HUDEP-2 (cell line): Measurements from ENCODE around the gene ASXL2.

Source experiments
- DNase-seq, 76 experiments: peaks; one replicate each; lab custom pipeline; 2025; ENCODE audit not compliant: unreplicated experiment in 76 of 76; lab: John Stamatoyannopoulos, UW

Gene ASXL2

DNA sequence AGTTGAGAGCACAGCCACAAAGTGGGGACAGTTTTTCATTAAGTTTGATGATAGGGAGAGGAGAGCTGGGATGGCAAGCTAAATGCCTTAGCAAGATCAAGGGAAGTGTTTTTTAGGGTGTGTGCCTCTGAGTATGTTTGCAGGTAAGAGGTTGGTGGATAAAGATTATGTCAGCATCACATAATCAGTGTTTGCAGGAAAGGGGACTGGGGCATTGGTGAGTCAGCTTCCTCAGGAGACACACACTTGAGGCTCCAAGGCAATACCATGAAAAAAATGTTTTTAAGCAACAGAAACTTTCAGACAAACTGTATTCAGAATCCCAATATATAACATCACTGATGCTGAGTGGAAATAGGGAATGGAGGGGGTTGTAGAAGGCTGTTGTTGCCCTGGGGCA lies 179.5 kb downstream of the ASXL2 start:
- DNase-seq = no peak

DNA sequence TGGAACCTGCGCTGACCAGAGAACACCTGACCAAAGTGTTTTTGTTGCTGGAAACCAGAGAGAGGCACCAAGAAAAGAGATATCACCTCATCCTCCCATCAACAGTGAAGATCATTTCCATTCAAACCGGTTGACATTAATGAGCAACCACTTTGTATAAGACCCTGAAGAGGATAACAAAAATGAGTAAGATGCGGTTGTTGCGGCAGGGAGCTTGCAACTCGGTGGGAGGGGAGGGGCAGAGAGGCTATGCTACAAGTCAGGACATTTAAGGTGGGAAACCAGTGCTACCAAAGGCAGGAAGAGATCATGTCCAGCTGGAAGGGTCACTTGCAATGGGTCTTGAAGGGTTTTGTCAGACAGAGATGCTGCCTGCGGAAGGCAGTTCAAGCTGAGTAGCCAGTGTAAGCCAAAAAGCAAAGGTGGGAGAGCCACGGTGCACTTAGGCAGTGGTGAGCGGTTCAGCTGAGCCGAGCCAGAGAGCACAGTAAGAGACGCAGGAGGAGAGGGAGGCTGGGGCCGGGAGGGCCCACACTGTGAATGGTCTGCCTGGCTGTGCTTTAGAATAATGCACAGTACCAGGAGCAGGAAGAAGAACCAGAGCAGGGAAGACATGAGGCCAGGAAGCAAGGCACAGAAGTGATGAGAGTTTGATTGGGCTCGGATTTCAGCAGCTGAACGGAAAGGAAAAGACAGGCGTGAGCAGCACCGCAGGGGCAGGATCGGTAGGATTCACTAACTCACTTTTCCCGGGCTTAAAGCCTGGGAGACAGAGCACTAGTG lies 180.5 kb downstream of the ASXL2 start:
- DNase-seq = no peak

DNA sequence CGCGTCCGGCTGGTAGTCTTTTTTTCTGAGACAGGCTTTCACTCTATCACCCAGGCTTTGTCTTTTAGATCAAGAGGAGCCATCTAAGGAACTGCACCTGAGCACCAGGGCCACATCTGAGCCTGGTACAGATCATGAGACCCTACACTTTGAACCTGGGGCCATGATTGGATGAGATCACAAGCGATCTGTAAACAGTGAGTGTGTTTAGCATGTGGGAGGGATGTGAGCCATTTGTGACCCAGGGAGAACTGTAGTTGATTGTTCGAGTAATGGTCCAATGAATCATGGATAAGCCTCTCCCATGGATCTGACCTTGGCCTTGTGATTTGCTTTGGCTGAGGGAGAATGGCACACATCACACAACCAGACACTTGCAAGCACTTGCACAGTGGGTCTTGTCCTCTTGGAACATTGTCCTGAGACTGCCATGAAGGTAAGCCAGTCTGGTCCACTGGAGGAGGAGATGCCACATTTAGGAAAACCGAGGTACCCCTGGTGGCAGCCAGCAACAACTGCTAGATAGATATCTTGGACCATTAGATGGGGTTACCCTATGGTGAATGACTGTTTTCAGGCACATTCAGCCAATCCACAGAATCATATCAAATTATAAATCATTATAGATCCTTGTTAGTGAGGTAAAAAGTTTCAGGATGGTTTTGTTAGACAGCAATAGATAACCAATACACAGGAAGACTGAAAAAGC lies 185.4 kb downstream of the ASXL2 start:
- no peak for DNase-seq

DNA sequence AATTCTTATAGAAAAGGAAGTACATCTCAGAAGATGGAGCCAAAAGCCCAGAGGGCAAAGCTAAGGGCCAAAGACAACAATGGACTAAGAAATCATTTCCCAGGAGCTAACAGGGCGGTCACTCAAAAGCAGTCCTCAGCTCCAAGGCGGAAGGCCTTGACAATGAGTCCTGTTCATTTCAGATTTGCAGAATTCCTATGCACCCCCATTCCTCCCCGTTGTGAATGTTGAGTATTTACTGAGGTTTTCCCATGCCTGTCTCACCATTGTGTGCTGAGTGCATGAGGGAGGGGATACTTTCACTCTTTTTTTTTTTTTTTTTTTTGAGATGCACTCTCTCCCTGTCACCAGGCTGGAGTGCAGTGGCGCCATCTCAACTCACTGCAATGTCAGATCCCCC lies 186.1 kb downstream of the ASXL2 start:
- DNase-seq = no peak

DNA sequence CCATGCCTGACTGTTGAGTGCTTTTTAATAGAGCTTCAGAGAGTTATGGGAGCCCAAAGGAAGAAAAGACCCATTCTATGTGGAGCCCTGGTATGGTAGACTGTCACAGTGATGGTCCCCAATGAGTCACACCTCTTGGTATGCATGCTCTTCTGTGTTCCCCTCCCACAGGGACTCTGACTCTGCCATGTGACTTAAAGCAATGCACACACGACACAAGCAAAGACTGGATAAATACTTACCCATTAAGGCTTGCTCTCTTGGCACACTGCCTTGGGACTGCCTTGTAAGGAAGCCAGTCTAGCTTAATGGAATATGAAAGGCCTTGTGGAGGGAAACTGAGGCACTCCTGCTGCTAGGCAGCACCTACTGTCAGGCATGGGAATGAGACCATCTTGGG lies 188.2 kb downstream of the ASXL2 start:
- DNase-seq = no peak

DNA sequence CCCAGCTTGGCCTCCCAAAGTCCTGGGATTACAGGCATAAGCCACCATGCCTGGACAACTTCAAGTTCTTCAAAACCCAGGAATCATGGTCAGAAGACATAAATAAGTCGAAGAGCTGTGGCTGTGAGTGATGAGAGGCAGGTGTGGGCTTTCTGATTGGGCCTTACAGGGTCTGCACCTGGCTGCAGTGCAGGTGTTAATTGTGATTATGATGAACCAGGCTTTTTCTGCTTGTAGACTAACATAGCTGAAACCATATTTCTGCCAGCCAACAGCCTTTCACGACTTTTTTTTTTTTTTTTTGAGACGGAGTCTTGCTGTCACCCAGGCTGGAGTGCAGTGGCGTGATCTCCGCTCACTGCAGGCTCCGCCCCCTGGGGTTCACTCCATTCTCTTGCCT lies 190.1 kb downstream of the ASXL2 start:
- no peak for DNase-seq

DNA sequence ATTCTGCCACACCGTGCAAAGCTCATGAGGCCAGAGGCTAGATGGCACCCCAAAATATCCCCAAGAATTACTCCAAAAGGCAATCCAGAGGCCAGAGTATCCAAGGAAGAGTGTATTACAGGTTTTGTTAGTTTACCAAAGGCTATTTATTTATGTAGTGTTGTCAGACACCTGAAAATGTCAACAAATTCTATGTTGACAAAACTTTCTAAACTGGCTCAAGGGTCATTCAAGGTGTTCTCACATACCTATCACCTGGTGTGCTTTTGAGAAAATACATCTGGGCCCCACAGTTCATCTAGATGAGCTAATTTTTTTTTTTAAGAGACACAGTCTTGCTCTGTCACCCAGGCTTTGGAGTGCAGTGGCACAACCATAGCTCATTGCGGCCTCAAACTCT lies 192.5 kb downstream of the ASXL2 start:
- no peak for DNase-seq

DNA sequence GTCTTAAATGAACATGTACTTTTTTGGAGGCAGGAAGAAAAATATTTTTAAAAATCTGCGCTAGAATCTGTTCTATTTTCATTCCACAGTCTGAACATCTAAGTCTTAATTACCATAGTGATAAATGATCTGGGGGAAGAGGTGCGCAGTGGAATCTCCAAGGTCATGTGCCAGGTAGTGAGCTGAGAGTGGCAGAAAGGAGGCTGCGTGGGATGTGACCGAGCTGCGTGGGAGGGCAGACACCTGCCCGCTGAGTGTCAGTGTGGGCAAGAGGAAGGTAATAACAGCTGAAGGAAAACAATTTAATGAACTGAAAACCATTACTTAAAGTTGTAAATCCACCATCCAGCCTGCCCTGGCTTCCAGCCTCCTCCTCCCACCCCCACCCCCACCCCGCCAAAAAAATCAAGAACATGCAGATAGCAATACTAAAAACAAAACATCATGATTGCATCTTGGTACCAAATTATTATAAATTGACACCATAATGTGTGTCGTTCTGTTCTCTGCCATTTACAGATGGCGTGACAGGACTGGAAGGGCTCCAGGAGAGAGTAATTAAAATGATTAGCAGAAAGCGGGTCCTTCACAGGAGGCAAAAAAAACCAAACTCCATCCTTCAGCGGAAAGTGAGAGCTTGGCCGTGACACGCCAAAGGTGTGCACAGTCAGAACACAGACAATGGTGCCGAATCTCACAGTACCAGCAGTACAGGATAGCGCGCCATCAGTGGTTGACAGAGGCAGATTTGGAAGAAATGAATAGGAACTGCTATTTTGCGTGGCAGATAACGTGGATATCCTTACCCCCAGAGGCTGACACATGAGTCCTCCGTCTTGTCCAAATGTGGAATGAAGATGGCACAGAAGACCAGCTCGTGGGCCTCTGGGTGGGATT lies 193.5 kb downstream of the ASXL2 start:
- no peak for DNase-seq
